SHP77 treated with DMSO at 0.1 percent for 48 hours (cell line): Measurements from ENCODE around the gene CALHM1.
"Not testable (repeated sequence)": the region's sequence is repeated elsewhere in the genome, so short reads cannot be mapped to it uniquely, and the experiment has no call there.

Experiments used
- DNase-seq: peaks from one replicate; lab custom pipeline; 2025; lab: John Stamatoyannopoulos, UW

The CALHM1 gene

GRCh38 chr10:103486635-103487409 lies 28.1 kb upstream of the CALHM1 start:
- not testable (repeated sequence) for DNase-seq

GRCh38 chr10:103481974-103482531 lies 23.4 kb upstream of the CALHM1 start:
- peak; percentile 70 for DNase-seq

DNA sequence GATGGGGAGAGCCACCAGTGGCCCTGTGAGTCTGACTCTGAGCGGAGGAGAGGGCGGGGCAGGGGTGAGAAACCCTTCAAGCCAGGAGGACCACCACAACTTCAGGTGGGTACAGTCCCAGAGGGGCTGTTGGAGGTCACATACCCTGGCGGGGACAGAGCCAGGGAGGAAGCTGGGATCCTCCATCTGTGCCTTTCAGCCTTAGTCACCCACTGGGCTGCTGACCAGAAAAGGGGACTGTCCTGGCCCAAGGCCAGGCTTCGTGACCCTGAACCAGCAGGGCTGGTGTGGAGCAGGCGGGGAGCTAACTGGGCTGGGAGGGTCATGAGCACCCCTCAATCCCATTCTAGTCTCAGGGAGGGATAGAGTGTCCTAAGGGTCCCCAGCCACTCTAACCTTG lies 21.8 kb upstream of the CALHM1 start:
- DNase-seq: no peak

- DNase-seq: no peak
These were observed 20.4 kb upstream of the CALHM1 start, which contains the start of gene CALHM3 for GRCh38 chr10:103479135-103479534. Gene CALHM3, minus strand, starts transcription at chr10:103479240. Its CDS starts 208 bp downstream, at chr10:103479032.

DNA sequence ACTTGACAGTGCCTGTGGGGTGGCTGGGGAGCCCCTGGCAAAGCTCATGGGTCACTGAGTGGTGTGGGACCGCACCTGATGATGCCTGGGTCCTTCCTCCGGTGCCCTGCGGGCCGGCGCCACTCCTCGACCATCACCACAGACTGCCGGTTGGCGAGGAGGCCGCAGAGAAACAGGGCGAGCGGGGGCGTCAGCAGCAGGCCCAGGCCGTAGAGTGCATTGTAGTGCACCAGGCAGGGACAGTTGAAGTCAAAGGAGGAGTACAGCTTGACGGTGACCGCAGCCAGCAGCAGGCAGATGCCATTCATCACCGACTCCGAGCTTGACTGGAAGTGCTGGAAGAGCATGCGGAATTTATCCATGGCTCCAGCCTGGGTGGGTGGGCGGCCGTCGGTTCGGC lies 20.0 kb upstream of the CALHM1 start:
- DNase-seq: no peak

- no peak for DNase-seq
These were observed 17.5 kb upstream of the CALHM1 start for GRCh38 chr10:103476046-103476768.

DNA sequence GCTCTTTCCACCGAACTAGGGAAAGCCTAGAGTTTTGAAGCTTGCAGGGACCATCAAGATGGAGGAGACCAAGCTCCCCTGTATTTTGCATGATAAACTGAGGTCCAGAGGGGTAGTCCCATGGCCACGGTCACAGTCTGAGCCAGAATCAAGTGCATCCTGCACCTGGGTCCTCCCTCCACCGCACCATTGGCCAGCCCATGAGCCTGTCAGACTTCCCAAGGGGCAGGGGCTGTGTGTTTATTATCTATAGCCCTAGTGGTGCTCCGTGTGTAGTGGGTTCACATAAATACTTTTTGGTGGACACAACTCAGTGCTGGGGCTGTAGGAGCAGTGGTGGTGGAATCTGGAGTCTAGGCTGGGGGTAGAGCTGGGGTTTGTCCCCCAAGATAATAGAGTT lies 16.7 kb upstream of the CALHM1 start:
- DNase-seq: no peak

- no peak for DNase-seq
These were observed 15.4 kb upstream of the CALHM1 start for GRCh38 chr10:103474077-103474476.

DNA sequence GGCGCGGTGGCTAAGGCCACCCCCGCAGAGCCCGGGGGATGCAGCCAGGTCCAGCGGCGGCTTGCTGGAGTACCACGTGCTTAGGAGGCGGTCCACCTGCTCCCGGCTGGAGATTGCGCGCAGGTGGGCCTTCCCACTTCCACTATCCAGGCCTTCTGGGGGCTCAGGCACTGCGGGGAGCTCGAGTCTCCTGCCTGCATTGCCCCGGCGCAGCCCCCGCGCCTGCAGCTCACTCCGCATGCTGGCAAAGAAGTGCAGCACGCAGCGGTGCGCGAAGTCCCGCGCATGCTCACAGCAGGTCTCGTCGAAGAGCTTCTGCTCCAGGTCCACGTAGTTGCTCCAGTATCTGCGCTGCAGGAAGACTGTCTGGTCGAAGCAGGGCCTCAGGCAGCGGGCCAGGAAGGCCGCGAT lies 14.6 kb upstream of the CALHM1 start:
- DNase-seq: no peak

GRCh38 chr10:103472005-103472404 lies 13.3 kb upstream of the CALHM1 start:
- DNase-seq: no peak

DNA sequence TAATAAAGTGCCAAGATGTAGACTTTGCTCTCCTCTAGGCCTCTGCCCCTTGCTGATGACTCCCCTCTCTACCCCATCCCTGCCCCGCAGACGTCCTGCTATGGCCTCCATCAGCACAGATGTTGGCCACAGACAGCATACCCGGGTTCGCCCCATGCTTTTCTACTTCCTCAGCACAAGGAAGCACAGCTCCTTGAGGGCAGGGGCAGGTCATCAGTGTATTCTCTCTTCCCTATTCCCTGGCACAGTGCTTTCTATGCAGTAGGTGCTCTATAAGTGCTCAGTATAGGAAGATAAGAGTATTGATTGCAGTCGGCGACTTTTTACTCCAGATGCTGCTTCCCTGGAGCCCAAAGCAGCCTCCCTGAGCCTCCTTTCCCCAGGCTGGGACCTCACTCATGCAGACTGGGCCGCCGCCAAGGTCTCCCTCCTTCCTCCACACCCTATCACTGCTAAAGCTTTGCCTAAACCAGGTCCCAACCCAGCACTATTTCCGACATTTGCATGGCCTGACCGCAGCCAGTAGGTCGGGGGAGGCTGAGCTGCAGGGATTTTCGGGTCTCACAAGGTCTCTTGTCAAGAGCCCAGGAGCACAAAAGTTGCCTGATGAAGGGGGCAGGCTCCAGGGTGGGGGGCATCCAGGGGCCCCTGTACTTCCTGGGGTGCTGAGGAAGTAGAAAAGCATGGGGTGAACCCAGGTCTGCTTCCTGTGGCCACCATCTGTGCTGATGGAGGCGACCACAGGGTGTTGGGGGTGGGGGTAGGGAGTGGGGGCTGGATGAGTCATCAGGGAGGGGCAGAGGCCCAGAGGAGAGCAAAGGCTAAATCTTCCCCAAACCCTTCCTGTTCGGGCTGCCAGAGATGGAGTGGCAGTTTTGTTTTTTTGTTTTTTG lies 12.3 kb upstream of the CALHM1 start:
- DNase-seq: no peak

DNA sequence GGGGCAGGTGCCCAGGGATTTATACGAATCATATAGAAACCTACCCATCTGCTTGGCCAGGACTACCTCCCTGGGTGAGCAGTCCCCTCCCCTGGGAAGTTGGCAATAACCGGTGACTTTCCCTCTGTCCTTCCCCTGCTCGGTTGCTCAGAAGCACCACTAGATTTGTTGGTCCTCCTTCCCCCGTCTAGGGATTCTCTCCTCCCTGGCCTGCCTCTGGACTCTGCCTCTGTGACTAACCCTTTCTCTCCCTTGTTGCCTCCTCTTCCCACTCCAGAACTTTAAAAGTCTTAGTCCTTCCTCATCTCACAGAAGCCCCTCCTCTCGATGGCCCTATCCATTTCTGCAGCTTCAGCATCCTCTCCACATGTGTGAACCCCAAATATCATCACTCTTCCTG lies 10.5 kb upstream of the CALHM1 start:
- DNase-seq: no peak

- no peak for DNase-seq
These were observed 8.7 kb upstream of the CALHM1 start for GRCh38 chr10:103467406-103467805.

DNA sequence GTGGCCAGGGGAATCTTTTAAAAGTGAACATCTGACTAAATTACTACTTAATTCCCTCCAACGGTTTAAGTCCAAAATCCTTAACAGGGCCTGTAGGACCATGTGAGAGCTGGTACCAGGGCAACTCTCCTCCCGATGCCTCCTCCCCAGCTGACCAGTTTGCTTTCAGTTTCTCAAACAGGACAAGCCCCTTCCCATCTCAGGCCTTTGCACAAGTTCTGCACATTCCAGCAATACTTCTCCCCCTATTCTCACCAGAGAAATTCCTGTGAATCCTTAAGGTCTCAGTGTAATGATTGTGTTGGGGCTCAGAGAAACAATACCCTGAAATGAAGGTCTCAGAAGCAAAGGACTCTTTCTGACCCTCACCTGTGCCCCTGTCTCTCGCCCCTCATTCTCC lies 8.0 kb upstream of the CALHM1 start:
- no peak for DNase-seq

GRCh38 chr10:103465411-103466179 lies 6.9 kb upstream of the CALHM1 start:
- no peak for DNase-seq

- no peak for DNase-seq
These were observed 4.8 kb upstream of the CALHM1 start for GRCh38 chr10:103463499-103463898.

- DNase-seq: no peak
These were observed 915 bp upstream of the CALHM1 start for GRCh38 chr10:103459615-103460014.

DNA sequence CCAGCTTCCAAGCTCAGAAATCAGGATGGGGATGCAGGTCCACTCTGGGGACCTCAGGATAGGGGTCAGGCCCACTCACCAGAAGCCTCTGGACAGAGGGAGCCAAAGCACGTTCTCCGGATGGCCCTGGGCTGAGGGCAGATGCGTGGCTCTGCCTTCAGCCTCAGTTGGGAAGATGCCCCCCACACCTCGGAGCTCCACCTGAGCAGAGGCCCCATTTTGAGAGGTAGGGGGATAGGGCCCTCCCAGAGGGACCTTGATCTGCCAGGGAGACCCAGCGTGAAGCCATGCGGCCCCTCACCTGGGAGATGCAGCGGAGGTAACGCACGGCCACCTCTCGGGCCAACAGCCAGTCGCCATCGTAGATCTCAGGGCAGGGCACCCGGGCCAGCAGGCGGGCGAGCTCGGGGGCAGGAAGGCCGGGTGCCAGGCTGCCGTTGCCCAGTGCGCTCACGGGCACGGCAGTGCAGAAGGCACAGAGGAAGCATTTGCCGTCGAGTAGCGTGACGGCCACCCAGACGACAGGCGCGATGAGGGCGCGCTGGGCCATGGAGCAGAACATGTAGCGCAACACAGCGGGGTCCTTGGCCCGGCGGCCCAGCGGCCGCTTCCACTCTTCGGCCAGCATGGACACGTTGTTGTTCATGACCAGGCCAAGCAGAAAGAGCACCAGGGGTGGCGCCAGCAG lies 660 bp downstream of the CALHM1 start:
- DNase-seq: no peak

DNA sequence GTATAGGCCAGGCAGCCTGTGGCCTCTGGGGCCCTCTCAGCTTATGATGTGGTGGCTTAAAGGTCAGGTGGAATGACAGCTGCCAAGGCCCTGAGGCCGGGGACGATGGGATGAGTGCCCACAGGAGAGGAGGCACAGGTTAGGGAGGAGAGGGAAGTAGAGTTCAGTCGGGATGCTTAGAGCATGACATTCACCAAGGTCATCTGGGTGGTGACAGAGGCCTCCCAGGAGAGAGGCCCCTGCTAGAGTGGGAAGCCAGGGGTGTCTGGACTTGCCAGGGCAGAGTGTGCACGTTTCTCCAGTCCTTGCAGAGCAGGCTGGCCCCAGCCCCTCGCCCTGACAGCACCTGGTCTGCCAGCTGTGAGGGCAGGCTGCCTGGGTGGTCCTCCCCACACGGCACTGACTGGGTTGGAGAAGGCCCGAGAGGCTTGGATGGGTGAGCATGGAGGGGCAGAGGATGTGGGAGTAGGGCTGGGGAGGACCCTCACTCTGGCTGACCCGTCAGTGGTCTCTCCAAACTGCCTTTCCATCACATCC lies 1.5 kb downstream of the CALHM1 start:
- DNase-seq: no peak

DNA sequence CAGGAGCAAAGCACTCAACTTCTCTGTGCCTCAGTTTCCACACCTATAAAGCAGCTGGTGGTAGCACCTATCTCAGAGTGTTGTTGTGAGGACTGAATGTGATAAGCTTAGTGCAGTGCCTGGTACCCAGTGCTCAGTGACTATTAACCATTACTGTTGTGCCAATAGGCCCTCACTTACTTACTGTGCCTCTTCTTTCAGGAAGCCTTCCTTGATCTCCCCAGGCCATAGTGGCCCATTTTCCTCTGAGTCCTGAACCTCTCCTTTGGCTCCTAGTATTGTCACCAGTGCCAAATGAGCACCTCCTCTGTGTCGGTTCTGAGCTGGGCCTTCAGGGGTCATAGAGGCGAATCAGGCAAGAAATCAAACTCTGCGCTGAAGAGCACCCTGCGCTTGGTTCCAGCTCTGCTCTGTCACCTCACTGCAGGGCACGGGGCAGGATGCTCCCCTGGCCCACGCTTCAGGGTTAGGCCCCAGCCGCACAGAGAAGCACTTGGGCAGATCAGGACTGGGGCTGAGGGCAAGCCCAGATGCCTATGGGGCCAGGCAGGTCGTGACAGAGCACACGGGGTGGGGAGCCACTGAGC lies 2.5 kb downstream of the CALHM1 start:
- DNase-seq: no peak
